Omental fat pad (tissue), 4 donors: Measurements from ENCODE around the gene FARS2. TPM values are rescaled to one million over a fixed set of nuclear protein-coding genes. Genes with fewer than 3 reads are reported as not detected.

Experiments
- ATAC-seq: fragments of 150-250 bp; one replicate; pipeline ENCODE4 v1.9.1; 2016; ENCODE audit warnings: mild to moderate bottlenecking, moderate library complexity; ENCODE audit not compliant: low FRiP score
- DNase-seq: peaks from one replicate; pipeline ENCODE4 v3.0.0-alpha.2; 2019; ENCODE audit warnings: low spot score
- CTCF ChIP-seq, 3 donors: fragments of 450-650 bp; IDR thresholded peaks; one replicate each; pipeline ENCODE4 v1.5.1; 2016 to 2017; ENCODE audit warnings: antibody characterized with exemption in 3 of 3, mild to moderate bottlenecking in 3 of 3, moderate library complexity in 2 of 3
- total RNA-seq, 4 donors: library from RNA; depleted of rRNA; stranded (reverse); fragments of >200 nt; gene quantifications; one replicate each; pipeline ENCODE4 v1.1.0, GENCODE V29; 2016

The FARS2 gene
- total RNA-seq, 4 donors from 2014 or later, result 12.5 to 18.1 (median 14.5) TPM

GRCh38 chr6:5726976-5727718 lies 465.8 kb downstream of the FARS2 start:
- no peak for DNase-seq
- no peak for ATAC-seq
- no peak for TF ChIP-seq CTCF (IDR thresholded peaks at IDR 0.05)

- TF ChIP-seq CTCF (IDR thresholded peaks at IDR 0.05), result no peak
- DNase-seq (no peak), ATAC-seq (no peak)
Observed at GRCh38 chr6:5728351-5729079, 467.2 kb downstream of the FARS2 start.

- no peak for ATAC-seq
- no peak for TF ChIP-seq CTCF (IDR thresholded peaks at IDR 0.05)
- no peak for DNase-seq
Observed at GRCh38 chr6:5729080-5729434, 467.7 kb downstream of the FARS2 start.

GRCh38 chr6:5729813-5730517 lies 468.7 kb downstream of the FARS2 start:
- no peak for ATAC-seq
- TF ChIP-seq CTCF (IDR thresholded peaks at IDR 0.05), result no peak
- no peak for DNase-seq

- ATAC-seq, result peak; percentile 58
- DNase-seq, result no peak
- no peak for TF ChIP-seq CTCF (IDR thresholded peaks at IDR 0.05)
Observed at GRCh38 chr6:5730585-5731263, 469.4 kb downstream of the FARS2 start.

- no peak for TF ChIP-seq CTCF (IDR thresholded peaks at IDR 0.05)
- ATAC-seq, result no peak
- no peak for DNase-seq
Observed at GRCh38 chr6:5731435-5731834, 470.1 kb downstream of the FARS2 start.
